Activated B cell treated with CpG ODN at 0.5 μM for 24 hours (primary cell): ENCODE measurements around the gene CALD1. TPM values are rescaled to one million over a fixed set of nuclear protein-coding genes. Genes with fewer than 3 reads are reported as not detected.

Experiments used
- ATAC-seq: fragments of 200-7000 bp; cut with Tn5 transposase; one replicate; pipeline ENCODE4 v1.10.0; 2021; ENCODE audit warnings: low read depth, mild to moderate bottlenecking, moderate library complexity
- CTCF ChIA-PET: fragments of 350-600 bp; sonication (Branson Sonifier 250); formaldehyde crosslinking; loops from one replicate; lab custom pipeline; 2021; ENCODE audit warnings: antibody characterized with exemption; lab: Charles Lee
- POLR2A ChIA-PET: fragments of 350-600 bp; sonication (Branson Sonifier 250); formaldehyde crosslinking; loops from one replicate; lab custom pipeline; 2021; ENCODE audit warnings: antibody characterized with exemption; lab: Charles Lee
- DNase-seq: peaks from one replicate; pipeline ENCODE4 v3.0.0; 2022
- H3K27ac Mint-ChIP-seq: one replicate; pipeline ENCODE4 v1.8.0; 2020; ENCODE audit warnings: mixed read lengths
- H3K27me3 Mint-ChIP-seq: one replicate; pipeline ENCODE4 v1.8.0; 2021; ENCODE audit warnings: mixed read lengths
- H3K36me3 Mint-ChIP-seq: one replicate; pipeline ENCODE4 v1.8.0; 2021; ENCODE audit warnings: low read depth, mixed read lengths
- H3K4me1 Mint-ChIP-seq: one replicate; pipeline ENCODE4 v1.8.0; 2021; ENCODE audit warnings: mixed read lengths
- H3K4me3 Mint-ChIP-seq: one replicate; pipeline ENCODE4 v1.8.0; 2020; ENCODE audit warnings: mild to moderate bottlenecking, mixed read lengths
- H3K9me3 Mint-ChIP-seq: one replicate; pipeline ENCODE4 v1.8.0; 2020; ENCODE audit warnings: mixed read lengths
- intact Hi-C: fragments of 100-400 bp; cut with micrococcal nuclease; formaldehyde crosslinking; loops from one replicate; pipeline ENCODE4 v1.15.1; 2024
- total RNA-seq: library from RNA; stranded (reverse); gene quantifications from 2 replicates; pipeline ENCODE4 v1.2.3, GENCODE V29; 2022
- TF ChIP-seq, protein P1 (sequence below): fragments of 200-600 bp; IDR thresholded peaks from one replicate; pipeline ENCODE4 v1.8.0; 2022; ENCODE audit warnings: antibody characterized with exemption, mild to moderate bottlenecking

Gene CALD1
- total RNA-seq, 1 donor from 2014 or later = 0.33 TPM

DNA sequence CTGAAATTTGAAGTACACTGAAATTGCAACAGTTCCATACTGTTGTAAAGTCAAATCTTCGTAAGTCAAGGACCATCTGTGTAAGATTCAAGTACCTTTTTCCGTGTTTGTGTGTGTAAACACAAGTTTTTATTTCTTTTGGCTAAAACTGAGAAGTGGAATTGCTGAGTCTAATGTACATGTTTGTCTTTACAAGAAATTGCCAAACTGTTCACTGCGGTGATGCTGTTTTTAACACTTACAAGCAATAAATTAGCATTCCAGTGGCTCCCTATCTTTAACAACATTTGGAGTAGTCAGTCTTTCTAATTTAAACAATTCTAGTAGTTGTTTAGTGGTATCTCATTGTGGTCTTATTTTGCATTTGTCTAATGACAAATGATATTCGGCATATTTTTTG is 23.3 kb downstream of the CALD1 start:
- H3K27me3 Mint-ChIP-seq = peaks cover 8% of the 10 kb centered on the region
- H3K9me3 Mint-ChIP-seq = no peaks in the 10 kb centered on the region
- intact Hi-C loops = no loop called here
- peaks cover 3% of the 10 kb centered on the region for H3K4me1 Mint-ChIP-seq
- H3K36me3 Mint-ChIP-seq = no peaks in the 10 kb centered on the region
- H3K4me3 Mint-ChIP-seq = no peak overlapping the region
- H3K27ac Mint-ChIP-seq = no peak overlapping the region
- CTCF ChIA-PET = no interaction called here
- POLR2A ChIA-PET = no interaction called here
- ATAC-seq = no peak
- TF ChIP-seq, protein P1, sequence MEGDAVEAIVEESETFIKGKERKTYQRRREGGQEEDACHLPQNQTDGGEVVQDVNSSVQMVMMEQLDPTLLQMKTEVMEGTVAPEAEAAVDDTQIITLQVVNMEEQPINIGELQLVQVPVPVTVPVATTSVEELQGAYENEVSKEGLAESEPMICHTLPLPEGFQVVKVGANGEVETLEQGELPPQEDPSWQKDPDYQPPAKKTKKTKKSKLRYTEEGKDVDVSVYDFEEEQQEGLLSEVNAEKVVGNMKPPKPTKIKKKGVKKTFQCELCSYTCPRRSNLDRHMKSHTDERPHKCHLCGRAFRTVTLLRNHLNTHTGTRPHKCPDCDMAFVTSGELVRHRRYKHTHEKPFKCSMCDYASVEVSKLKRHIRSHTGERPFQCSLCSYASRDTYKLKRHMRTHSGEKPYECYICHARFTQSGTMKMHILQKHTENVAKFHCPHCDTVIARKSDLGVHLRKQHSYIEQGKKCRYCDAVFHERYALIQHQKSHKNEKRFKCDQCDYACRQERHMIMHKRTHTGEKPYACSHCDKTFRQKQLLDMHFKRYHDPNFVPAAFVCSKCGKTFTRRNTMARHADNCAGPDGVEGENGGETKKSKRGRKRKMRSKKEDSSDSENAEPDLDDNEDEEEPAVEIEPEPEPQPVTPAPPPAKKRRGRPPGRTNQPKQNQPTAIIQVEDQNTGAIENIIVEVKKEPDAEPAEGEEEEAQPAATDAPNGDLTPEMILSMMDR = no peak
- DNase-seq = no peak

GRCh38 chr7:134804351-134804750 is 24.9 kb downstream of the CALD1 start:
- ATAC-seq = no peak
- H3K27me3 Mint-ChIP-seq = peaks cover 8% of the 10 kb centered on the region
- H3K27ac Mint-ChIP-seq = no peak overlapping the region
- peaks cover under 1% of the 10 kb centered on the region for H3K4me1 Mint-ChIP-seq
- no peak overlapping the region for H3K4me3 Mint-ChIP-seq
- no peak for DNase-seq
- no peaks in the 10 kb centered on the region for H3K36me3 Mint-ChIP-seq
- ChIA-PET POLR2A (no interaction called here), CTCF (no interaction called here)
- TF ChIP-seq, protein P1 = no peak
- no peaks in the 10 kb centered on the region for H3K9me3 Mint-ChIP-seq
- intact Hi-C loops = no loop called here

GRCh38 chr7:134804854-134805253 is 25.4 kb downstream of the CALD1 start:
- DNase-seq = no peak
- Mint-ChIP-seq H3K27ac (no peak overlapping the region), H3K9me3 (no peaks in the 10 kb centered on the region), H3K36me3 (no peaks in the 10 kb centered on the region), H3K4me3 (no peak overlapping the region), H3K4me1 (no peaks in the 10 kb centered on the region), H3K27me3 (peaks cover 8% of the 10 kb centered on the region)
- intact Hi-C loops = no loop called here
- POLR2A ChIA-PET = no interaction called here
- TF ChIP-seq, protein P1 = no peak
- CTCF ChIA-PET = no interaction called here
- ATAC-seq = no peak

GRCh38 chr7:134806197-134806596 is 26.8 kb downstream of the CALD1 start:
- Mint-ChIP-seq H3K27me3 (peaks cover 8% of the 10 kb centered on the region), H3K4me3 (no peak overlapping the region), H3K4me1 (no peaks in the 10 kb centered on the region), H3K9me3 (no peaks in the 10 kb centered on the region), H3K36me3 (no peaks in the 10 kb centered on the region), H3K27ac (no peak overlapping the region)
- intact Hi-C loops = no loop called here
- ChIA-PET CTCF (no interaction called here), POLR2A (no interaction called here)
- no peak for DNase-seq
- TF ChIP-seq, protein P1 = no peak
- ATAC-seq = no peak

GRCh38 chr7:134809616-134810015 is 30.2 kb downstream of the CALD1 start:
- no peak overlapping the region for H3K27ac Mint-ChIP-seq
- CTCF ChIA-PET = no interaction called here
- intact Hi-C loops = no loop called here
- DNase-seq (no peak), ATAC-seq (no peak)
- H3K4me3 Mint-ChIP-seq = no peak overlapping the region
- no peaks in the 10 kb centered on the region for H3K9me3 Mint-ChIP-seq
- peaks cover 8% of the 10 kb centered on the region for H3K27me3 Mint-ChIP-seq
- H3K4me1 Mint-ChIP-seq = no peaks in the 10 kb centered on the region
- TF ChIP-seq, protein P1 = no peak
- H3K36me3 Mint-ChIP-seq = no peaks in the 10 kb centered on the region
- POLR2A ChIA-PET = no interaction called here
